IPS-15b (cell line): ENCODE data around the gene FOXL3.
"Not testable (repeated sequence)": the region's sequence is repeated elsewhere in the genome, so short reads cannot be mapped to it uniquely, and the experiment has no call there.

Experiments used
- H3K27me3 ChIP-seq: one replicate; pipeline ENCODE4 v1.6.1; 2013; ENCODE audit warnings: low read length; ENCODE audit not compliant: control insufficient read depth, insufficient read depth
- H3K36me3 ChIP-seq: one replicate; pipeline ENCODE4 v1.6.1; 2013; ENCODE audit warnings: low read length; ENCODE audit not compliant: control insufficient read depth, insufficient read depth
- H3K4me1 ChIP-seq: one replicate; pipeline ENCODE4 v1.6.1; 2013; ENCODE audit warnings: mild to moderate bottlenecking, low read length; ENCODE audit not compliant: control insufficient read depth, insufficient read depth
- H3K4me3 ChIP-seq: one replicate; pipeline ENCODE4 v1.5.1; 2013; ENCODE audit warnings: low read depth, low read length
- H3K9ac ChIP-seq: one replicate; pipeline ENCODE4 v1.6.1; 2013; ENCODE audit warnings: low read depth, mild to moderate bottlenecking, low read length
- H3K9me3 ChIP-seq: one replicate; pipeline ENCODE4 v1.6.1; 2013; ENCODE audit warnings: mild to moderate bottlenecking, low read length; ENCODE audit not compliant: control insufficient read depth, insufficient read depth

Gene FOXL3

DNA sequence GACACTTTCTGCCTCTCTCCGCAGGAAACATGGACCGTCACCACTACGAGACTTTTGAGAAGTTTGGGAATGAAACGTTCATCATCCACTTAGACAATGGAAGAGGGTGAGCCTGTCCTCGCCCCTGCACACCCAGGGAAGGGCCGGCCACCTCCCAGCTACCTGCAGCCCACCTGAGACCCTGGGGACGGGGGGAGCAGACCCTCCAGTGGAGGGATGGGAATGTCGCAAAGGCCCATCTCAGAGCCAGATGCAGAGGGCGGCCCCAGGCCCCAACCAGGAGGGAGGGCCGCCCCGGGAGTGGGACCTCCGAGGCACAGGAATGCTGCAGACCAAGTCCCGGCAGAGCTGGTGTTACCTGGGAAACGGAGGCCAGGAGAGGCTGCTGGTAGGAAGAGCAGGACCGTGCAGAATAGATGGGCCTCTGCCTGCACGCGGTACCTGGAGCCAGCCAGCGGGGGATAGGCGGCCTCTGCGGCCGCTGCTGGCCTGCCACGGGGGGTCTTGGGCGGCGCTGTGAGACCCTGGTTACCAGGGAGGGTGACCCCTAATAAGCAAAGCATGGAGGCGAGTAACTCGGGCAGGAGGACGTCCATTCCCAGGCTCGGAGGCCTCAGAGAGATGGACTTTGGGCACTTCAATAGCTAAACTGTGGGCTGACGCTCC, 32.9 kb upstream of the FOXL3 start:
- Histone ChIP-seq H3K4me1 (no peaks in the 10 kb centered on the region), H3K9ac (no peak overlapping the region), H3K27me3 (no peaks in the 10 kb centered on the region), H3K9me3 (peaks cover 20% of the 10 kb centered on the region), H3K36me3 (peaks cover 37% of the 10 kb centered on the region), H3K4me3 (no peak overlapping the region)

GRCh38 chr7:257647-257992, 32.4 kb upstream of the FOXL3 start:
- Histone ChIP-seq H3K9me3 (peaks cover 25% of the 10 kb centered on the region), H3K27me3 (no peaks in the 10 kb centered on the region), H3K9ac (no peak overlapping the region), H3K36me3 (peaks cover 37% of the 10 kb centered on the region), H3K4me3 (no peak overlapping the region), H3K4me1 (no peaks in the 10 kb centered on the region)

DNA sequence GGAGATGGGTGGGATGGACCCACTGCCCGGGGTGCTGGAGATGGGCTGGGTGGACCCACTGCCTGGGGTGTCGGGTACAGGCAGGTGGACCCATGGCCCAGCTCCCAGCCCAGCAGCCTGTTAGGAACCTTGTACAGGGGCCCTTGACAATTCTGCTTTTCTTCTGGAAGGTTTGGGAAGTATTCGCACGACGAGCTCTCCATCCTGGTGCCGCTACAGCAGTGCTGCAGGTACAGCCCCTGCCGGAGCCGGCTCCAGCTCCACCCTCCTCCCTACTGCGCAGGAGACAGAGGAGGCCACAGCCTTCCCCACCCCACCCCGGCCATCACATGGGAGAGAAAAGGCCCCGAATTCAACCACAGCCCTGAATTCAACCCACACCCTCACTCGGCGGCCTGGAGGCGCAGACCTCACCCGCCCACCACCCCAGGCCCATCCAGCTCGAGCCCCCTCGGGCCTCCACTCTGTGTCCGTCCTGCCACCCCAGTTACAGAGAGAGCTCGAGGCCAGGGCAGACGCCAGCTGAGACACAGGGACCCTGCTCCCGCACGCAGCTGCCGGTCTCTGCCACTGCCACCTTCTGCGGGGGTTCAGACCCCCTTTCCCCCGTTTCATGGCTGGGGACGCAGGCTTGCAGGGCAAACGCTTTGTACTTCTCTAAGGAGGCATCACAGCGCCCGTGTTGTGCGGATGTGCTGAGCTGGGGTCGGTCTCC, 31.3 kb upstream of the FOXL3 start:
- peaks cover 37% of the 10 kb centered on the region for H3K36me3 ChIP-seq
- H3K4me3 ChIP-seq: no peak overlapping the region
- no peak overlapping the region for H3K9ac ChIP-seq
- no peaks in the 10 kb centered on the region for H3K27me3 ChIP-seq
- peaks cover 26% of the 10 kb centered on the region for H3K9me3 ChIP-seq
- no peaks in the 10 kb centered on the region for H3K4me1 ChIP-seq

- H3K27me3 ChIP-seq: no peaks in the 10 kb centered on the region
- H3K4me3 ChIP-seq: no peak overlapping the region
- H3K9ac ChIP-seq: no peak overlapping the region
- H3K4me1 ChIP-seq: no peaks in the 10 kb centered on the region
- peaks cover 26% of the 10 kb centered on the region for H3K9me3 ChIP-seq
- peaks cover 37% of the 10 kb centered on the region for H3K36me3 ChIP-seq
These were observed 30.8 kb upstream of the FOXL3 start for GRCh38 chr7:259191-259505.

GRCh38 chr7:259751-260405, 30.1 kb upstream of the FOXL3 start:
- peaks cover 37% of the 10 kb centered on the region for H3K36me3 ChIP-seq
- H3K4me3 ChIP-seq: no peak overlapping the region
- no peak overlapping the region for H3K9ac ChIP-seq
- no peaks in the 10 kb centered on the region for H3K4me1 ChIP-seq
- H3K27me3 ChIP-seq: no peaks in the 10 kb centered on the region
- peaks cover 26% of the 10 kb centered on the region for H3K9me3 ChIP-seq

DNA sequence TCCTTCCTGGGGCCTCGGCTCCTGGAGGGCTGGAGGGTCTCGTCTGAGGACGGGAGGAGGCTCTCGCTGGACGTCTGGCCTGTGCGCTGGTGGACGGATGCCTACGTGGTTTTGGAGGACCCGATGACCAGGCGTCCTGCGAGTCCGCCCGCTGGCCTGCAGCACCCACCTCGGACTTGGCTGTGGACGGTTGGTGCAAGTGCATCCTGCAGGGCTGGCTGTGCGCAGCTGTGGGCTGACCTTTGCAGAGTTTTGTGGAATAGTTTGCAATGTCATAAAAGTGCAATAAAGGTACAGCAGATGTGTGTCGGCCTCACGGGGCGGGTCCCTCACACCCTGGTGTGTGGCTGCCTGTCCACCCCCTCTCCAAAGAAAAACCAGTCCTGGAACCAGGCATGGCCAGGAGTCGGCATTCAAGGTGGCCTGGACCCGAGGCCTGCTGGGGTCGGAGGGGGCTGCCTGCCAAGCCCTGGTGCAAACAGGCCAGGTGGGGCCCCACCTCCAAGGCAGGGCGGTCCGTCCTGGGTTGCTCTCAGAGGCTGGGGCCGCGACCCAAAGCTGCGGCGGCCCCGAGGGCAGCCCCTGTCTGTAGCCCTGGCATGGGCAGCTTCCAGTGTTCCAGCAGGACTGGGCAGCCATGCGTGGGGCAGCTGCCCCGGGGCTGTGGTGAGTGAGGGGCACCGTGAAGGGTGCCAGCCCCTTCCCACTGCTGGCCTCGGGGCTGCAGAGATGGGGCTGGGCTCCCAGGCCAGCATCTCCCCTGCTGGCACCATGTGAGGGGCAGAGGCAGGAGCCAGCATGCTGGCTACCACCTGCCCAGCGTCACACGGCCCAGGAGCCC, 29.3 kb upstream of the FOXL3 start:
- Histone ChIP-seq H3K27me3 (no peaks in the 10 kb centered on the region), H3K9ac (no peak overlapping the region), H3K36me3 (peaks cover 37% of the 10 kb centered on the region), H3K4me3 (no peak overlapping the region), H3K4me1 (no peaks in the 10 kb centered on the region), H3K9me3 (peaks cover 26% of the 10 kb centered on the region)

- H3K4me1 ChIP-seq: no peaks in the 10 kb centered on the region
- no peak overlapping the region for H3K9ac ChIP-seq
- no peaks in the 10 kb centered on the region for H3K27me3 ChIP-seq
- peak overlapping the region; percentile 22 for H3K4me3 ChIP-seq
- H3K9me3 ChIP-seq: peaks cover 23% of the 10 kb centered on the region
- peaks cover 31% of the 10 kb centered on the region for H3K36me3 ChIP-seq
These were observed 28.4 kb upstream of the FOXL3 start for GRCh38 chr7:261341-262250.

GRCh38 chr7:262251-262572, 27.8 kb upstream of the FOXL3 start:
- Histone ChIP-seq H3K9me3 (peaks cover 23% of the 10 kb centered on the region), H3K4me3 (peak overlapping the region; percentile 22), H3K4me1 (no peaks in the 10 kb centered on the region), H3K9ac (no peak overlapping the region), H3K36me3 (peaks cover 26% of the 10 kb centered on the region), H3K27me3 (no peaks in the 10 kb centered on the region)

GRCh38 chr7:262631-263311, 27.2 kb upstream of the FOXL3 start:
- H3K4me3 ChIP-seq: peak overlapping the region; percentile 22
- H3K27me3 ChIP-seq, H3K9ac ChIP-seq, H3K4me1 ChIP-seq: not testable (repeated sequence)
- peaks cover 26% of the 10 kb centered on the region for H3K36me3 ChIP-seq
- H3K9me3 ChIP-seq: peaks cover 23% of the 10 kb centered on the region

DNA sequence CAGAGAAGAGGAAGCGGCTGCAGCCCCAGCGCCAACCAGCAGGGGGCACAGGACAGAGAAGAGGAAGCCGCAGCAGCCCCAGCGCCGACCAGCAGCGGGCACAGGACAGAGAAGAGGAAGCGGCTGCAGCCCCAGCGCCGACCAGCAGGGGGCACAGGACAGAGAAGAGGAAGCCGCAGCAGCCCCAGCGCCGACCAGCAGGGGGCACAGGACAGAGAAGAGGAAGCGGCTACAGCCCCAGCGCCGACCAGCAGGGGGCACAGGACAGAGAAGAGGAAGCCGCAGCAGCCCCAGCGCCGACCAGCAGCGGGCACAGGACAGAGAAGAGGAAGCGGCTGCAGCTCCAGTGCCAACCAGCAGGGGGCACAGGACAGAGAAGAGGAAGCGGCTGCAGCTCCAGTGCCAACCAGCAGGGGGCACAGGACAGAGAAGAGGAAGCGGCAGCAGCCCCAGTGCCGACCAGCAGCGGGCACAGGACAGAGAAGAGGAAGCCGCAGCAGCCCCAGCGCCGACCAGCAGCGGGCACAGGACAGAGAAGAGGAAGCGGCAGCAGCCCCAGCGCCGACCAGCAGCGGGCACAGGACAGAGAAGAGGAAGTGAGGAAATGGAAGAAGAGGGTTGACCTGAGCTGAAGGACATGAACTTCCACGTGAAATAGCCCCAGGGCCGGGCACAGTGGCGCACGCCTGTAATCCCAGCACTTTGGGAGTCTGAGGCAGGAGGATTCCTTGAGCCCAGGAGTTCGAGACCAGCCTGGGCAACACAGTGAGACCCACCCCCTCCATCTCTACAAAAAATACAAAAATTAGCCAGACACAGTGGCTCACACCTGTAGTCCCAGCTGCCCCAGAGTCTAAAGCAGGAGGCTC, 26.3 kb upstream of the FOXL3 start:
- H3K9ac ChIP-seq, H3K4me1 ChIP-seq, H3K27me3 ChIP-seq, H3K4me3 ChIP-seq: not testable (repeated sequence)
- H3K9me3 ChIP-seq: peaks cover 26% of the 10 kb centered on the region
- peaks cover 22% of the 10 kb centered on the region for H3K36me3 ChIP-seq
